OCI-LY3 (cell line): Measurements from ENCODE around the gene MBD2.

Experiments
- H2AFZ ChIP-seq: fragments of 200-600, 300-600 bp; shearing (Covaris generic); 2 replicates; pipeline ENCODE4 v1.6.0; 2014; ENCODE audit warnings: antibody characterized with exemption, low read depth, low read length
- H3K27ac ChIP-seq: fragments of 200-600, 300-600 bp; sonication (generic); 2 replicates; pipeline ENCODE4 v1.5.1; 2014; ENCODE audit warnings: mild to moderate bottlenecking, low read length, moderate library complexity, mixed read lengths
- H3K27me3 ChIP-seq: fragments of 200-600, 300-600 bp; sonication (generic); 2 replicates; pipeline ENCODE4 v1.6.1; 2014; ENCODE audit warnings: low read depth, low read length, mixed read lengths
- H3K36me3 ChIP-seq: fragments of 200-600, 300-600 bp; sonication (generic); replicated peaks from 2 replicates; pipeline ENCODE3; 2014; ENCODE audit warnings: low read depth, low read length, mixed read lengths
- H3K4me1 ChIP-seq: fragments of 300-600, 200-600 bp; sonication (generic); 2 replicates; pipeline ENCODE4 v1.6.1; 2014; ENCODE audit warnings: low read length, mixed read lengths
- H3K4me2 ChIP-seq: fragments of 200-600, 300-600 bp; sonication (generic); 2 replicates; pipeline ENCODE4 v1.6.1; 2014; ENCODE audit warnings: low read length, mixed read lengths
- H3K4me3 ChIP-seq: fragments of 300-600, 200-600 bp; sonication (generic); 2 replicates; pipeline ENCODE4 v1.5.1; 2014; ENCODE audit warnings: antibody characterized with exemption, mild to moderate bottlenecking, low read length, moderate library complexity
- H3K79me2 ChIP-seq: fragments of 300-600, 200-600 bp; shearing (Covaris generic); 2 replicates; pipeline ENCODE4 v1.6.1; 2014; ENCODE audit warnings: mild to moderate bottlenecking, low read length, mixed read lengths
- H3K9ac ChIP-seq: fragments of 300-600, 200-600 bp; shearing (Covaris generic); 2 replicates; pipeline ENCODE4 v1.6.0; 2014; ENCODE audit warnings: mild to moderate bottlenecking, low read length, moderate library complexity
- H3K9me3 ChIP-seq: fragments of 200-600, 300-600 bp; shearing (Covaris generic); 2 replicates; pipeline ENCODE4 v1.6.1; 2014; ENCODE audit warnings: low read length, mixed read lengths; ENCODE audit not compliant: insufficient read depth
- H4K20me1 ChIP-seq: fragments of 200-600, 300-600 bp; sonication (generic); 2 replicates; pipeline ENCODE4 v1.6.1; 2016; ENCODE audit warnings: low read length, mixed read lengths; ENCODE audit not compliant: insufficient read depth
- EZH2phosphoT487 ChIP-seq: fragments of 200-600 bp; shearing (Covaris generic); IDR thresholded peaks from 2 replicates; pipeline ENCODE4 v1.6.1; 2018; ENCODE audit warnings: antibody characterized with exemption, mixed run types, low read depth
- TF ChIP-seq, protein P1 (sequence below): fragments of 200-600, 300-600 bp; sonication (generic); IDR thresholded peaks from 2 replicates; pipeline ENCODE4 v1.5.1; 2014; ENCODE audit warnings: antibody characterized with exemption, low read length, low read depth

Gene MBD2

DNA sequence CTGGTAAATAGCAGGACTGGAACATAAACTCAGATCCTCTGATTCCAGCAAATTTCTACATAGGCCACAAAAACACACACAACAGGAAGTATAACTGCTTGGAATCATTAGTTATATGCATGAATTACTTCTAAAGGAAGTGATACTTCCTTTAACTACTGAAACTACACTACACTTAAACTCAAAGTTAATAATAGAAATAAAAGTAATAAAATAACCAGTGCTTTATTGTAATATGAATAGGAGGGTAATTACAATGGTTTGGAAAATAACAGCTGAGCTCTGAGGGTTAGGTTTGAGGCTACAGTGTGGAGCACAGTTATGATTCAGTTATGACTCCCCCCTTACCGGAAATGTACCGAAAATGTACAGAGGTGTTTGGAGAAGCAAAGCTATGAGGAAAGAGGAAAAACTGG, 26.4 kb upstream of the MBD2 start:
- Histone ChIP-seq H3K27me3 (no peaks in the 10 kb centered on the region), H2AFZ (peak overlapping the region; percentile 1; the same call in 1 of the 2 replicates), H3K27ac (peak overlapping the region; percentile 73), H3K36me3 (peaks cover 10% of the 10 kb centered on the region), H3K9ac (peak overlapping the region; percentile 26; the same call in 1 of the 2 replicates), H4K20me1 (no peaks in the 10 kb centered on the region), H3K4me3 (peak overlapping the region; percentile 21), H3K79me2 (no peaks in the 10 kb centered on the region), H3K4me2 (peak overlapping the region; percentile 54), H3K9me3 (peaks cover 8% of the 10 kb centered on the region; the same call in 1 of the 2 replicates), H3K4me1 (peaks cover 69% of the 10 kb centered on the region)
- TF ChIP-seq EZH2phosphoT487: peak; percentile 72; the same call in 1 of the 2 replicates
- TF ChIP-seq, protein P1, sequence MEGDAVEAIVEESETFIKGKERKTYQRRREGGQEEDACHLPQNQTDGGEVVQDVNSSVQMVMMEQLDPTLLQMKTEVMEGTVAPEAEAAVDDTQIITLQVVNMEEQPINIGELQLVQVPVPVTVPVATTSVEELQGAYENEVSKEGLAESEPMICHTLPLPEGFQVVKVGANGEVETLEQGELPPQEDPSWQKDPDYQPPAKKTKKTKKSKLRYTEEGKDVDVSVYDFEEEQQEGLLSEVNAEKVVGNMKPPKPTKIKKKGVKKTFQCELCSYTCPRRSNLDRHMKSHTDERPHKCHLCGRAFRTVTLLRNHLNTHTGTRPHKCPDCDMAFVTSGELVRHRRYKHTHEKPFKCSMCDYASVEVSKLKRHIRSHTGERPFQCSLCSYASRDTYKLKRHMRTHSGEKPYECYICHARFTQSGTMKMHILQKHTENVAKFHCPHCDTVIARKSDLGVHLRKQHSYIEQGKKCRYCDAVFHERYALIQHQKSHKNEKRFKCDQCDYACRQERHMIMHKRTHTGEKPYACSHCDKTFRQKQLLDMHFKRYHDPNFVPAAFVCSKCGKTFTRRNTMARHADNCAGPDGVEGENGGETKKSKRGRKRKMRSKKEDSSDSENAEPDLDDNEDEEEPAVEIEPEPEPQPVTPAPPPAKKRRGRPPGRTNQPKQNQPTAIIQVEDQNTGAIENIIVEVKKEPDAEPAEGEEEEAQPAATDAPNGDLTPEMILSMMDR: no peak

- Histone ChIP-seq H3K27me3 (no peaks in the 10 kb centered on the region), H3K9ac (peak overlapping the region; percentile 35), H3K4me2 (peak overlapping the region; percentile 44), H3K79me2 (no peaks in the 10 kb centered on the region), H3K36me3 (peaks cover 10% of the 10 kb centered on the region), H3K4me3 (peak overlapping the region; percentile 15), H2AFZ (peak overlapping the region; percentile 95), H3K27ac (peak overlapping the region; percentile 28), H4K20me1 (no peaks in the 10 kb centered on the region), H3K9me3 (peaks cover 8% of the 10 kb centered on the region; the same call in 1 of the 2 replicates), H3K4me1 (peaks cover 46% of the 10 kb centered on the region)
- TF ChIP-seq, protein P1: no peak
Measured at GRCh38 chr18:54247511-54248175, 23.2 kb upstream of the MBD2 start.

DNA sequence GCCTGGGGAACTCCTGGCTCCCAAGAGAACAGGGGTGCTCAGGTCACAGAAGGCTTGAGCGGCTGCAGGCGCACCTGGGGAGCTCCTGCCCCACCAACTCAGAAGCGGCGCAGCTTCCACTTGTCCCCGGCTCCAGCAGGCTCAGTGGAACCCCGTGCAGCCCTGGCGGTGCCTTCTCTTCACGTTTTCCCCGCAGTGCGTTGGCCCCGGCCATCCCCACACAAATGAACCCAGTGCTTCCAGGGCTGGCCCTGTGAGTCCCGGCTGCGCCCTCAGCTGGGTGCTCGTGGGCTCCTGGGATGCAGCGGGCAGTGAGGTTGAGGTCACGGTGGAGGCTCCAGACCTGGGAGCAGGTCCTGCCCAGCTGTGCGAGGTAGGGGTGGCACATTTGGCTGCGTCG, 17.9 kb upstream of the MBD2 start:
- Histone ChIP-seq H3K4me1 (peaks cover 8% of the 10 kb centered on the region), H4K20me1 (no peaks in the 10 kb centered on the region), H3K79me2 (no peaks in the 10 kb centered on the region), H3K4me3 (no peak overlapping the region), H3K27me3 (no peaks in the 10 kb centered on the region), H3K36me3 (no peaks in the 10 kb centered on the region), H3K9ac (no peak overlapping the region), H2AFZ (no peak overlapping the region), H3K9me3 (no peaks in the 10 kb centered on the region), H3K4me2 (no peak overlapping the region), H3K27ac (no peak overlapping the region)
- no peak for TF ChIP-seq EZH2phosphoT487
- TF ChIP-seq, protein P1: no peak

DNA sequence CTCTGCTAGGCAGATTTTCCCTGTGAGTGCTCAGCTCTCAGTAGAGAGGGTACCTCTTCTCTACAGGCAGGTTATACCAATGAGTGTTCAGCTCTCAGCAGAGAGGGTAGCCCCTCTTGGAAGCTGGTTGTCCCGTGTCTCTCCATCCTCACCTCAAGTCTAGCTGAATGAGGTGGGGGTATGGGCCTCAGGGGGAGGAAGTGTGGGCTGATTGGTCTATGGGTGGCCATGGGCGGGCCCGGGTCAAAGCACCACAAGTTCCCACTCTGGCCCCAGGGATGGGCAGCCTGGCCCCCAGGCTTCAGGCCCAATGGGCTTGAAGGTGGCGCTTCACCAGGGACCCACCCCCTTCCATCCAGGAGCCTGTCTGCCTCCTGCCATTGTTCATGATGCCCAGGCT, 17.0 kb upstream of the MBD2 start:
- no peak overlapping the region for H3K4me2 ChIP-seq
- H3K4me3 ChIP-seq: no peak overlapping the region
- no peaks in the 10 kb centered on the region for H3K36me3 ChIP-seq
- TF ChIP-seq EZH2phosphoT487: no peak
- TF ChIP-seq, protein P1: no peak
- H3K9me3 ChIP-seq: no peaks in the 10 kb centered on the region
- H3K9ac ChIP-seq: no peak overlapping the region
- no peaks in the 10 kb centered on the region for H4K20me1 ChIP-seq
- H3K79me2 ChIP-seq: no peaks in the 10 kb centered on the region
- H3K27me3 ChIP-seq: no peaks in the 10 kb centered on the region
- H3K4me1 ChIP-seq: no peaks in the 10 kb centered on the region; the same call in 1 of the 2 replicates
- H2AFZ ChIP-seq: no peak overlapping the region
- no peak overlapping the region for H3K27ac ChIP-seq
